ENCODE data around the gene STN1.

- no peak for TF ChIP-seq CTCF (conservative IDR thresholded peaks at IDR 0.05 in 1 of 2, IDR thresholded peaks at IDR 0.05 in 1 of 2; ENCODE audit: extremely low read depth in 1 of 2, insufficient read depth in 1 of 2, low read depth in 1 of 2, low read length in 2 of 2)
- TF ChIP-seq EZH2 (IDR thresholded peaks at IDR 0.05; ENCODE audit: borderline replicate concordance, low read length) = no peak
Observed at GRCh38 chr10:103960103-103960502, 42.1 kb upstream of the STN1 start.
